A673 (cell line): Measurements from ENCODE around the gene LFNG.

Experiments used
- CTCF ChIP-seq: fragments of 300-800, 200-600 bp; sonication (generic); conservative IDR thresholded peaks from 2 replicates; pipeline ENCODE4 v1.5.1; 2017; ENCODE audit warnings: low read depth, mild to moderate bottlenecking, antibody characterized with exemption, low read length, moderate library complexity, mixed read lengths
- EZH2 ChIP-seq: fragments of 200-600 bp; sonication (generic); IDR thresholded peaks from 2 replicates; pipeline ENCODE4 v1.6.1; 2017; ENCODE audit warnings: borderline replicate concordance, low read depth, mild to moderate bottlenecking, mixed read lengths, antibody characterized with exemption, low read length; ENCODE audit not compliant: poor library complexity, severe bottlenecking

DNA sequence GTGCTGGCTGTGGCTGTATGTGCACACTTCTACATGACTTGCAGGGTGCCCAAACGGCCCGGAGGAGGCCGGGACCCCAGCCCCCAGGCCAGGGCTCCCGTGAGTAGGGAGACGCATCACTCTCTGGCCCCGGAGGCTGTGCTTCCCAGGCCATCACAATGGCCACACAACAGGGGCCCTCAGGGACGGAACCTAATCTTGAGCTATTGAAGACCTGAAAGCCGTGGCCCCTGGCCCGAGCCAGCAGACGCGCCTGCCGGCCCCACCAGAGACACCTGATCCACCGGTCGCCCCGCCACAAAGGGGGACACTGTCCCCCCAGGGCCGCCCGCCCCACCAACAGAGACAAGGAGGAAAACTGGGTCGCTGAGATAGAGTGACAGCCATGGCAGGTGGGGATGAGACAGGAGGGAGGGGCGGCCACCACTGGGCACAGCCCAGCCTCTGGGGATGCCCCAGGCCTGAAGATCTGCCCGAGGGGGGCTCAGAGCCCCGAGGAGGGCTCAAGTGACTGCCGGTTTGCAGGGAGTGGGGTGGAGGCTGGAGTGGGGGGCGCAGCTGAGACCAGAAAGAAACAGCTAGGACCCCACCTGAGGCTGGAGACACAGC lies 10.2 kb upstream of the LFNG start:
- TF ChIP-seq CTCF (no peak), EZH2 (no peak)
